ENCODE results near the gene ZNF423.

GRCh38 chr16:49643429-49644144 lies 212.3 kb downstream of the ZNF423 start:
- TF ChIP-seq GATA3 (IDR thresholded peaks at IDR 0.05; ENCODE audit: low read depth, low read length), result no peak
- no peak for TF ChIP-seq GATA2 (IDR thresholded peaks at IDR 0.05; ENCODE audit: low read depth, low read length)

Data from SH-SY5Y (cell line).